ENCODE results near the gene ASB7.

The ASB7 gene

DNA sequence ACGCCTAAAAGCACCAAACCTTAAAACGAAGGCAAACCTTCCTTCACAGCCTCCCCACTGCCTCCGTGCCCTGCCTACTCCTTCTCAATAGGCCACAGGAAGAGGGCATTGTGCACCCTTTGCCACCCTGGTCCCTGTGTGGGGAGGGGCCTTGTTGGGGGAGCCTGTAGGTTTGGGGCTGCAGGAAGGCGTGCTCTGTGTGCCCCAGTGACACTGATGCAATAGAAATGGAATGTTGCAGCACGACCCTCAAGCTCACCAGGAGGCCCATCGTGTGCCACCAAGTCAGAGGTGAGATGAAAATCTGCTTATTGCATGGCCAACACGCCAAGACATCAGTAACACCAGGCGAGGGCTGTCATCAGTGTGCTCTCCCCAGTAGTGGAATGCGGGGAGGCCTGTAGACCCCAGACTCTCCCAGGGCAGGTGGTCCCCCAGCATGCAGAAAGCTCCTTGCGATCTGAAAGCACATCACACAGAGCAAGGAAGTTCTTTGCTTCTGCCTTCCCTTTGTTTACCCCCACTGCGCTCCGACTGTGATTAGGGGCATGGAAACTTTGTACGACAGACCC is 86.2 kb downstream of the ASB7 start:
- Mint-ChIP-seq H3K27me3 (ENCODE audit: low read depth, poor library complexity) (peaks cover 19% of the 10 kb centered on the region), H3K4me3 (no peak overlapping the region), H3K4me1 (peaks cover 7% of the 10 kb centered on the region), H3K36me3 (ENCODE audit: low read depth) (no peaks in the 10 kb centered on the region), H3K9me3 (no peaks in the 10 kb centered on the region), H3K27ac (no peak overlapping the region)
- TF ChIP-seq, protein P1, sequence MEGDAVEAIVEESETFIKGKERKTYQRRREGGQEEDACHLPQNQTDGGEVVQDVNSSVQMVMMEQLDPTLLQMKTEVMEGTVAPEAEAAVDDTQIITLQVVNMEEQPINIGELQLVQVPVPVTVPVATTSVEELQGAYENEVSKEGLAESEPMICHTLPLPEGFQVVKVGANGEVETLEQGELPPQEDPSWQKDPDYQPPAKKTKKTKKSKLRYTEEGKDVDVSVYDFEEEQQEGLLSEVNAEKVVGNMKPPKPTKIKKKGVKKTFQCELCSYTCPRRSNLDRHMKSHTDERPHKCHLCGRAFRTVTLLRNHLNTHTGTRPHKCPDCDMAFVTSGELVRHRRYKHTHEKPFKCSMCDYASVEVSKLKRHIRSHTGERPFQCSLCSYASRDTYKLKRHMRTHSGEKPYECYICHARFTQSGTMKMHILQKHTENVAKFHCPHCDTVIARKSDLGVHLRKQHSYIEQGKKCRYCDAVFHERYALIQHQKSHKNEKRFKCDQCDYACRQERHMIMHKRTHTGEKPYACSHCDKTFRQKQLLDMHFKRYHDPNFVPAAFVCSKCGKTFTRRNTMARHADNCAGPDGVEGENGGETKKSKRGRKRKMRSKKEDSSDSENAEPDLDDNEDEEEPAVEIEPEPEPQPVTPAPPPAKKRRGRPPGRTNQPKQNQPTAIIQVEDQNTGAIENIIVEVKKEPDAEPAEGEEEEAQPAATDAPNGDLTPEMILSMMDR (IDR thresholded peaks at IDR 0.05): no peak
- no peak for DNase-seq

DNA sequence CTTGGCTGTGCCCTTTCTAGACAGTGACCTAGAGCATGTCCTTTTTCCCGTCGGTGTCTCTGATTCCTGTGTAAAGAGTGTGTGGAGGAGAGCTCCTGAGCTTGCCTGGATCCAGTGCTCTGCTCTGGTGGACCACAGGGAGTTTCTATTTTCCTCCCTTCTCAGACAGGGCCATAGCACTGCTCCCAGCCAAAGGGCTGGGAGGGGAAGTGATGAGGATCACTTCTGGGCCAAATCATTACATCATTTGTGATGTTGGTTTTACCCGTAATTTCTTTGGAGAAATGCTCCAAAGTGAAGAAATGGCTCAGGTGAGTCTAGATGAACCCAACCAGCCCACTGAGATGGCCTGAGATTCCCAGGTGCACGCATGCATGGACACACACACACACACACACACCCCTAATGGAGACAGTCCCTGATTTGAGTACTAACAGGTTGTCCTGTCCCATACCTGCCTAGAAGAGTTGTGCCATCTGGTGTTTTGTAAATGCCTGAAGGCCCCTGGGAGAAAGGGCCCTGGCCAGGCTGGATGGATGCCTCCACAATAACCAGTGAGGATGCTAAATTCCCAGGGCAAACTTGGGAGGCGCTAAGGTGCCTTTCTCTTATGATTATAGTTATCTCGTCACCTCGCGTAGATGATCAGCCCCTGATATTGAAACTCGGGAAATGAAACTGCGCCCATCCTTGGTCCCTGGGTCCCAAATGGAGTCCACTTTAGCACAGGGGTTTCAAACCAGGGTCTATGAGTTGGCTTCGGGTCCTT is 86.9 kb downstream of the ASB7 start:
- H3K4me1 Mint-ChIP-seq: peaks cover 7% of the 10 kb centered on the region
- TF ChIP-seq, protein P1 (IDR thresholded peaks at IDR 0.05): no peak
- no peak for DNase-seq
- H3K36me3 Mint-ChIP-seq (ENCODE audit: low read depth): no peaks in the 10 kb centered on the region
- H3K27ac Mint-ChIP-seq: no peak overlapping the region
- H3K9me3 Mint-ChIP-seq: no peaks in the 10 kb centered on the region
- peaks cover 21% of the 10 kb centered on the region for H3K27me3 Mint-ChIP-seq (ENCODE audit: low read depth, poor library complexity)
- no peak overlapping the region for H3K4me3 Mint-ChIP-seq

DNA sequence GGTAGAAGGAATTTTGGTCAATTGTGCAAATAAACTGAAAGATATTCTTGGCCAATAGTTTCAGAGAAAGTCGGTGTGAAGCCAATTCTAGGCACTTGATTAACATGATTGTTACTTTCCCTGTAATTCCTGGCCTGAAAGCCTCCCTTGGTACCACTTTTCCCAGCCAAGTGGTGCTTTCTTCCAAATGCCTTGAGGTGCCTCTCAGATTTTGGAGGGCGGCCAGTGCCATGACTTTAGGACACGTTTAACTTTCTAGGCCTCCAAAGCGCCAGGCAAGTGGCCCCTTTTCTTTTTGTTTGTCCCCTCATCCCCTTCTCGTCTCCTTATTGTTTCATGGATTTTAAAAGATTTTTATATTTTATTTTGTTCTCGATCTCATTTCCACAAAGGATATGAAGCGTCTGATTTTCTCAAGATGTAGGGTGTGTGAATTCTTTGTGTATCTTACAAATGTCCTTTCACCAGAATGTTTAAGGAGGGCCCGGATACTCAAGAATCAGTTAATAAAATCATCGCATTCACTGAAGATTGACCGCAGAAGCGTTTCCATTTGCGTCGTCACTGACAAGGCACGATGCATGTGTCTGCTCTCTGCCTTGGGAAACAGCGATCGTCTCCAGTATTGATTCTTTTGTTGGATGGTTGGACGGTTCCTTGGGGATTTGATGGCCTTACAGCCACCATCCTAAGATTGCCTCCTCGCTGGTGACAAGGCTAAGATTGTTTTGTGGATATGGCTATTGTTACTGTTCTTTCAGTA is 87.8 kb downstream of the ASB7 start:
- H3K36me3 Mint-ChIP-seq (ENCODE audit: low read depth): no peaks in the 10 kb centered on the region
- DNase-seq: no peak
- H3K4me3 Mint-ChIP-seq: no peak overlapping the region
- peaks cover 7% of the 10 kb centered on the region for H3K4me1 Mint-ChIP-seq
- H3K27ac Mint-ChIP-seq: no peak overlapping the region
- H3K9me3 Mint-ChIP-seq: no peaks in the 10 kb centered on the region
- TF ChIP-seq, protein P1 (IDR thresholded peaks at IDR 0.05): no peak
- H3K27me3 Mint-ChIP-seq (ENCODE audit: low read depth, poor library complexity): peaks cover 25% of the 10 kb centered on the region

DNA sequence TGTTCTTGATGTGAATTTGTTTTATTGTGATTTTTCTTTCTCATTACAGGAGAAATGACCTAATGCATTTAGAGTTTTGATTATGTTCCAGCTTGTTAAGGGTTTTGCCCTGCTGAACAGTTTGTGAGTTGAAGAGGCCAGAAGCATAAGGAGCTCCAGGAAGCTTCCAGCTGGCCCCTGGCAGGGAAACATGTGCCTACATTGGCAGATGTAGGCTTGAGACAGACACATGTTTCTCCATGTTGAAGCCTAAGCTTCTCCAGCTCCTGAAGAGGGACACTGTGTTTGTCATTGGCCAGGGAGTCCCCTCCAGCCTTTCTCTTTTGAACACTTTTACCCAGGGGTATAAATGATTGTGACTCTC is 88.4 kb downstream of the ASB7 start:
- TF ChIP-seq, protein P1 (IDR thresholded peaks at IDR 0.05): no peak
- Mint-ChIP-seq H3K27ac (no peak overlapping the region), H3K27me3 (ENCODE audit: low read depth, poor library complexity) (peaks cover 27% of the 10 kb centered on the region), H3K4me3 (no peak overlapping the region), H3K9me3 (no peaks in the 10 kb centered on the region), H3K36me3 (ENCODE audit: low read depth) (no peaks in the 10 kb centered on the region), H3K4me1 (peaks cover 7% of the 10 kb centered on the region)
- no peak for DNase-seq

DNA sequence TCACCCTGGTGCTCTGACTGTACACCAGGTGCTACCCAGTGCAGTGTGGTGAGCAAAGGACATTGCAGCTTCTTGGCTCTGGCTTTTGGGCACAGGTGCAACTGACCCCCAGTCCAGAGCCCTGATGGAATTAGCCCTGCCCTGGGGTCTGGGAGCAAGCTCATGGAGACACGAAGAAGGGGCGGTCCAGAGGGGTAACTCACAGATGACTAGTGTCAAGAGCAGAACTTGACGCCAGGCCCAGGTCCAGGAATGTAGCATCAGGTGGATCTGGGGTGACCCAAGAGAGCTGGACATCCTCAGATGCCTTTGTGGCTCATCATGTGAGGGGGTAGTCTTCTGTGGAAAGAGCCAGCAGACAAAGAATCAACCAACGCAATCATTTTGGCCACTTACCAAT is 88.9 kb downstream of the ASB7 start:
- no peak overlapping the region for H3K27ac Mint-ChIP-seq
- DNase-seq: no peak
- TF ChIP-seq, protein P1 (IDR thresholded peaks at IDR 0.05): no peak
- no peaks in the 10 kb centered on the region for H3K9me3 Mint-ChIP-seq
- peaks cover 7% of the 10 kb centered on the region for H3K4me1 Mint-ChIP-seq
- H3K36me3 Mint-ChIP-seq (ENCODE audit: low read depth): no peaks in the 10 kb centered on the region
- H3K4me3 Mint-ChIP-seq: no peak overlapping the region
- peaks cover 24% of the 10 kb centered on the region for H3K27me3 Mint-ChIP-seq (ENCODE audit: low read depth, poor library complexity)
